Suppressor macrophage (primary cell): ENCODE results near the gene WDR89.
"Not testable (repeated sequence)": the region's sequence is repeated elsewhere in the genome, so short reads cannot be mapped to it uniquely, and the experiment has no call there.

Experiments used
- DNase-seq, 4 experiments: peaks; one replicate each; pipeline ENCODE4 v3.0.0-alpha.2; 2020 to 2022

WDR89 gene

GRCh38 chr14:63654346-63654745 is 12.7 kb upstream of the WDR89 start:
- no peak for DNase-seq

- DNase-seq, result no peak
Observed at GRCh38 chr14:63652406-63652805, 10.7 kb upstream of the WDR89 start.

- DNase-seq, result no peak
Observed at GRCh38 chr14:63650256-63650952, 8.7 kb upstream of the WDR89 start.

GRCh38 chr14:63647696-63648410 is 6.2 kb upstream of the WDR89 start:
- DNase-seq, result peak; percentile 36 to 63 (median 55)

GRCh38 chr14:63644741-63645140 is 3.1 kb upstream of the WDR89 start:
- DNase-seq, result no peak

- DNase-seq, result peak in 2 of 4 experiments; percentile 11 to 24
Observed at GRCh38 chr14:63642656-63643382, 1.1 kb upstream of the WDR89 start.

GRCh38 chr14:63642229-63642611 is 549 bp upstream of the WDR89 start:
- DNase-seq, result peak; percentile 90 to 96 (median 94)

GRCh38 chr14:63638493-63638892 is 3.2 kb downstream of the WDR89 start:
- no peak for DNase-seq

- not testable (repeated sequence) for DNase-seq
Observed at GRCh38 chr14:63636094-63636635, 5.5 kb downstream of the WDR89 start.

GRCh38 chr14:63633801-63634200 is 7.9 kb downstream of the WDR89 start:
- DNase-seq, result no peak

- peak; percentile 18 to 68 (median 38) for DNase-seq
Observed at GRCh38 chr14:63632932-63633514, 8.6 kb downstream of the WDR89 start.

- DNase-seq, result no peak
Observed at GRCh38 chr14:63624701-63625100, 17.0 kb downstream of the WDR89 start.

GRCh38 chr14:63624203-63624602 is 17.5 kb downstream of the WDR89 start:
- DNase-seq, result no peak

GRCh38 chr14:63621975-63622374 is 19.7 kb downstream of the WDR89 start:
- DNase-seq, result not testable (repeated sequence)

GRCh38 chr14:63616015-63616414 is 25.7 kb downstream of the WDR89 start:
- peak in 1 of 4 experiments; percentile 7 for DNase-seq

GRCh38 chr14:63614679-63615363 is 26.9 kb downstream of the WDR89 start:
- DNase-seq, result no peak

- peak in 3 of 4 experiments; percentile 4 to 37 (median 17) for DNase-seq
Observed at GRCh38 chr14:63611078-63611477, 30.6 kb downstream of the WDR89 start.

GRCh38 chr14:63605041-63605532 is 36.6 kb downstream of the WDR89 start:
- no peak for DNase-seq

- DNase-seq, result no peak
Observed at GRCh38 chr14:63604626-63605025, 37.0 kb downstream of the WDR89 start.

GRCh38 chr14:63603749-63604277 is 37.9 kb downstream of the WDR89 start:
- DNase-seq, result no peak

GRCh38 chr14:63598807-63599206 is 42.9 kb downstream of the WDR89 start:
- no peak for DNase-seq
